Left lung (tissue), 10 donors: ENCODE data around the gene PODXL. TPM values are rescaled to one million over a fixed set of nuclear protein-coding genes. Genes with fewer than 3 reads are reported as not detected.
"Not testable (repeated sequence)": the region's sequence is repeated elsewhere in the genome, so short reads cannot be mapped to it uniquely, and the experiment has no call there.

Experiments used
- ATAC-seq: fragments of 200-7000 bp; cut with Tn5 transposase; one replicate; pipeline ENCODE4 v1.9.1; 2020; ENCODE audit warnings: moderate library complexity
- DNase-seq, 4 donors: peaks; one replicate each; pipeline ENCODE4 v3.0.0-alpha.2; 2013 to 2020
- H3K27ac ChIP-seq, 2 donors: fragments of 200-600 bp; sonication (generic) in 1 of 2; one replicate each; pipeline versions ENCODE4 v1.5.0 to v1.8.0; 2020 to 2021
- H3K27me3 ChIP-seq, 2 donors: fragments of 200-600 bp; sonication (generic) in 1 of 2; one replicate each; pipeline versions ENCODE4 v1.5.0 to v1.8.0; 2020 to 2021
- H3K36me3 ChIP-seq, 2 donors: fragments of 200-600 bp; sonication (generic) in 1 of 2; one replicate each; pipeline versions ENCODE4 v1.5.0 to v1.8.0; 2020 to 2021
- H3K4me1 ChIP-seq, 2 donors: fragments of 200-600 bp; one replicate each; pipeline ENCODE4 v1.8.0; 2021
- H3K4me3 ChIP-seq, 2 donors: fragments of 200-600 bp; sonication (generic) in 1 of 2; one replicate each; pipeline versions ENCODE4 v1.5.0 to v1.8.0; 2020 to 2021; ENCODE audit warnings: mild to moderate bottlenecking in 1 of 2
- H3K9me3 ChIP-seq, 2 donors: fragments of 200-600 bp; sonication (generic) in 1 of 2; one replicate each; pipeline versions ENCODE4 v1.5.0 to v1.8.0; 2020 to 2021
- CTCF ChIP-seq, 2 donors: fragments of 200-600 bp; sonication (generic) in 1 of 2; IDR thresholded peaks; one replicate each; pipeline versions ENCODE4 v1.5.0 to v1.8.0; 2021; ENCODE audit warnings: antibody characterized with exemption in 2 of 2
- intact Hi-C, 2 donors: fragments of 100-400 bp; cut with DNase I; formaldehyde crosslinking; loops; one replicate each; pipeline versions ENCODE4 v1.11.2 to v1.14.2; 2022
- polyA plus RNA-seq, 6 donors: library from polyadenylated mRNA; unstranded; fragments of 120-200 nt; gene quantifications; one replicate each; pipeline ENCODE4 v1.2.1, GENCODE V29; 2013; ENCODE audit not compliant: insufficient read length in 6 of 6
- total RNA-seq, 2 donors: library from RNA; stranded (reverse); fragmentation: NEBNext Ultra II Directional; extraction: Animal tissue kit (Norgen Biotek cat#: 25700); gene quantifications; one replicate each; pipeline ENCODE4 v1.2.1, GENCODE V29; 2021
- donor health status: DM: no; HTN: yes; CAD: no.
- donor health status: DM: no; HTN: no; CAD: no.

PODXL gene
- total and polyA plus RNA-seq, 8 donors = 52.3 to 124 (median 63.0) TPM

GRCh38 chr7:131466735-131467365 lies 89.6 kb downstream of the PODXL start:
- no peaks in the 10 kb centered on the region for H3K9me3 ChIP-seq
- TF ChIP-seq CTCF (IDR thresholded peaks at IDR 0.05) = no peak
- H3K4me3 ChIP-seq = no peak overlapping the region
- ATAC-seq = no peak
- no peak overlapping the region for H3K27ac ChIP-seq
- H3K4me1 ChIP-seq = no peaks in the 10 kb centered on the region
- intact Hi-C loops = no loop called here
- no peaks in the 10 kb centered on the region for H3K27me3 ChIP-seq
- no peak for DNase-seq
- peaks cover 0 to 88% of the 10 kb centered on the region in 2 donors for H3K36me3 ChIP-seq

GRCh38 chr7:131462715-131463114 lies 93.7 kb downstream of the PODXL start:
- H3K27ac ChIP-seq, H3K9me3 ChIP-seq, intact Hi-C loops, H3K27me3 ChIP-seq, DNase-seq, H3K4me3 ChIP-seq, ATAC-seq, H3K4me1 ChIP-seq: not testable (repeated sequence)
- peaks cover 0 to 53% of the 10 kb centered on the region in 2 donors for H3K36me3 ChIP-seq

- ATAC-seq (no peak), DNase-seq (no peak)
- intact Hi-C loops = no loop called here
- H3K4me3 ChIP-seq = no peak overlapping the region
- H3K4me1 ChIP-seq = no peaks in the 10 kb centered on the region
- no peaks in the 10 kb centered on the region for H3K9me3 ChIP-seq
- peaks cover 0 to 46% of the 10 kb centered on the region in 2 donors for H3K36me3 ChIP-seq
- no peak overlapping the region for H3K27ac ChIP-seq
- TF ChIP-seq CTCF (IDR thresholded peaks at IDR 0.05) = no peak
- H3K27me3 ChIP-seq = no peaks in the 10 kb centered on the region
Observed at GRCh38 chr7:131462059-131462458, 94.4 kb downstream of the PODXL start.

GRCh38 chr7:131459256-131459655 lies 97.2 kb downstream of the PODXL start:
- ATAC-seq (peak; percentile 34), DNase-seq (no peak)
- intact Hi-C loops = no loop called here
- Histone ChIP-seq H3K9me3 (no peaks in the 10 kb centered on the region), H3K36me3 (peaks cover 0 to 21% of the 10 kb centered on the region in 2 donors), H3K4me1 (no peaks in the 10 kb centered on the region), H3K27me3 (no peaks in the 10 kb centered on the region), H3K4me3 (no peak overlapping the region), H3K27ac (no peak overlapping the region)
- TF ChIP-seq CTCF (IDR thresholded peaks at IDR 0.05) = no peak

- ATAC-seq = no peak
- intact Hi-C loops = no loop called here
Observed at GRCh38 chr7:131456338-131456737, 100.1 kb downstream of the PODXL start.

More at GRCh38 chr7:131456338-131456737, 100.1 kb downstream of the PODXL start:
- no peaks in the 10 kb centered on the region for H3K9me3 ChIP-seq
- no peak overlapping the region for H3K27ac ChIP-seq
- no peak overlapping the region for H3K4me3 ChIP-seq
- H3K36me3 ChIP-seq = peaks cover 0 to 11% of the 10 kb centered on the region in 2 donors
- DNase-seq = no peak
- no peak for TF ChIP-seq CTCF (IDR thresholded peaks at IDR 0.05)
- H3K27me3 ChIP-seq = no peaks in the 10 kb centered on the region
- no peaks in the 10 kb centered on the region for H3K4me1 ChIP-seq
